ENCODE data around the gene AP3M1. TPM values are rescaled to one million over a fixed set of nuclear protein-coding genes. Genes with fewer than 3 reads are reported as not detected.
A peak's percentile ranks its signal among the peaks of the same experiment; 100 is the strongest.

The AP3M1 gene
- total RNA-seq, 1 donor from 2014 or later = 22.4 TPM

DNA sequence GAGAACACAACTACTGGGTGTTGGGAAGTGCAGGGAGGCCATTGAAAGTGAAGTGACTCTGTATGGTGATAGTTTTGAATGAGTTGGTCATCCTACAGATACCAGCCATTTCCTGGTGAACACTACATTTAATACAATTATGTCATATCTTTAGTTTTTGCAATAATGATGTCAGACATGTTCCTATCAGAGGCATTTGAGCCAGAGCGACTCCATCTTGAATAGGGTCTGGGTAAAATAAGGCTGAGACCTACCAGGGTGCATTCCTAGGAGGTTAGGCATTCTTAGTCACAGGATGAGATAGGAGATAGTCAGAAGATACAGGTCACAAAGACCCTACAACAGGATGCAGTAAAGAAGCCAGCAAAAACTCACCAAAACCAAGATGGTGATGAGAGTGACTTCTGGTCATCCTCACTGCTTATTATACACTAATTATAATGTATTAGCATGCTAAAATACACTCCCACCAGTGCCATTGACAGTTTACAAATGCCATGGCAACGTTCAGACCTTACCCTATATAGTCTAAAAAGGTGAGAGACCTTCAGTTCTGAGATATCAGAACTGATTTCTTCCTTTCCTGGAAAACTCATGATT, 28.6 kb upstream of the AP3M1 start:
- Histone ChIP-seq H3K27me3 (ENCODE audit: control insufficient read depth in 3 of 3, insufficient read depth in 3 of 3, low read length in 3 of 3) (no peaks in the 10 kb centered on the region), H3K27ac (ENCODE audit: low read depth, low read length) (no peak overlapping the region), H3K4me1 (ENCODE audit: control insufficient read depth in 3 of 3, insufficient read depth in 3 of 3, low read length in 3 of 3) (peaks cover 5 to 15% (median 8%) of the 10 kb centered on the region in 3 donors), H3K4me3 (ENCODE audit: low read length in 3 of 3) (no peak overlapping the region), H3K9ac (ENCODE audit: low read depth in 1 of 3, low read length in 3 of 3) (no peak overlapping the region), H3K36me3 (ENCODE audit: control insufficient read depth in 3 of 3, insufficient read depth in 3 of 3, low read length in 3 of 3) (no peaks in the 10 kb centered on the region), H3K9me3 (ENCODE audit: control insufficient read depth in 3 of 3, low read length in 3 of 3) (no peaks in the 10 kb centered on the region)

DNA sequence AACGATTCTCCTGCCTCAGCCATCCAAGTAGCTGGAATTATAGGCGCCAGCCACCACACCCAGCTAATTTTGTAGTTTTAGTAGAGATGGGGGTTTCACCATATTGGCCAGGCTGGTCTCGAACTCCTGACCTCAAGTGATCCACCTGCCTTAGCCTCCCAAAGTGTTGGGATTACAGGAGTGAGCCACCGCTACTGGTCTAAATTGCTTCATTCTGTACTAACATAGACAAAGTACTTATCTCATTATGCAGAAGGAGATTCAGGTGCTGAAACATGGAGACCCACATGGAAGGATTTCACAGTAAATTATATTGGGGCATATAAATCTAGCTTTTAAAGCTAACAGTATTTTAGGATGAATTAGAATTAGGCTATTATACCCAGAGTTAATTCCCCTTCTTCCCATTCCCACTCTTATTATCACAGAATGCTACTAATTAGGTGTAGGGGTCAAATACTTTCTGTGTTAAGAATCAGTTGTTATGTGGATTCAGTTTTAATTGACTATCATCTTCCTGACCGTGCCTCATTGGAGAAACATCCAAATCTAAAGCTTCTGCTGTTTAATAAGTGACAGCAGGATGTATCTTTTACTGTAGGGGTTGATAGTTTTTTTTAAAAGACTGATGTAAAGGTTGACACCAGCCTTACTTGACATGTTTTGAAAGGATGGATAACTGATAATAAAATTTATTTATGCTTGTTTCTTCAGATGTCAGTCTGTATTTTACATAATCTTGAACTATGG, 27.6 kb upstream of the AP3M1 start:
- Histone ChIP-seq H3K36me3 (ENCODE audit: control insufficient read depth in 3 of 3, insufficient read depth in 3 of 3, low read length in 3 of 3) (no peaks in the 10 kb centered on the region), H3K27ac (ENCODE audit: low read depth, low read length) (no peak overlapping the region), H3K9me3 (ENCODE audit: control insufficient read depth in 3 of 3, low read length in 3 of 3) (no peaks in the 10 kb centered on the region), H3K9ac (ENCODE audit: low read depth in 1 of 3, low read length in 3 of 3) (no peak overlapping the region), H3K4me1 (ENCODE audit: control insufficient read depth in 3 of 3, insufficient read depth in 3 of 3, low read length in 3 of 3) (peaks cover 5 to 15% (median 8%) of the 10 kb centered on the region in 3 donors), H3K27me3 (ENCODE audit: control insufficient read depth in 3 of 3, insufficient read depth in 3 of 3, low read length in 3 of 3) (no peaks in the 10 kb centered on the region), H3K4me3 (ENCODE audit: low read length in 3 of 3) (no peak overlapping the region)

GRCh38 chr10:74177140-74177677, 26.6 kb upstream of the AP3M1 start:
- H3K4me1 ChIP-seq (ENCODE audit: control insufficient read depth in 3 of 3, insufficient read depth in 3 of 3, low read length in 3 of 3) = peaks cover 5 to 15% (median 8%) of the 10 kb centered on the region in 3 donors
- H3K36me3 ChIP-seq (ENCODE audit: control insufficient read depth in 3 of 3, insufficient read depth in 3 of 3, low read length in 3 of 3) = no peaks in the 10 kb centered on the region
- peak overlapping the region; percentile 92 to 96 (median 95) for H3K4me3 ChIP-seq (ENCODE audit: low read length in 3 of 3)
- no peaks in the 10 kb centered on the region for H3K9me3 ChIP-seq (ENCODE audit: control insufficient read depth in 3 of 3, low read length in 3 of 3)
- no peaks in the 10 kb centered on the region for H3K27me3 ChIP-seq (ENCODE audit: control insufficient read depth in 3 of 3, insufficient read depth in 3 of 3, low read length in 3 of 3)
- peak overlapping the region; percentile 78 to 94 (median 83) for H3K9ac ChIP-seq (ENCODE audit: low read depth in 1 of 3, low read length in 3 of 3)
- H3K27ac ChIP-seq (ENCODE audit: low read depth, low read length) = peak overlapping the region; percentile 88

GRCh38 chr10:74176380-74177139, 25.9 kb upstream of the AP3M1 start:
- Histone ChIP-seq H3K4me3 (ENCODE audit: low read length in 3 of 3) (peak overlapping the region; percentile 92 to 96 (median 95)), H3K9me3 (ENCODE audit: control insufficient read depth in 3 of 3, low read length in 3 of 3) (no peaks in the 10 kb centered on the region), H3K27ac (ENCODE audit: low read depth, low read length) (peak overlapping the region; percentile 88), H3K9ac (ENCODE audit: low read depth in 1 of 3, low read length in 3 of 3) (peak overlapping the region; percentile 78 to 94 (median 83)), H3K27me3 (ENCODE audit: control insufficient read depth in 3 of 3, insufficient read depth in 3 of 3, low read length in 3 of 3) (no peaks in the 10 kb centered on the region), H3K4me1 (ENCODE audit: control insufficient read depth in 3 of 3, insufficient read depth in 3 of 3, low read length in 3 of 3) (peaks cover 5 to 15% (median 8%) of the 10 kb centered on the region in 3 donors), H3K36me3 (ENCODE audit: control insufficient read depth in 3 of 3, insufficient read depth in 3 of 3, low read length in 3 of 3) (no peaks in the 10 kb centered on the region)

DNA sequence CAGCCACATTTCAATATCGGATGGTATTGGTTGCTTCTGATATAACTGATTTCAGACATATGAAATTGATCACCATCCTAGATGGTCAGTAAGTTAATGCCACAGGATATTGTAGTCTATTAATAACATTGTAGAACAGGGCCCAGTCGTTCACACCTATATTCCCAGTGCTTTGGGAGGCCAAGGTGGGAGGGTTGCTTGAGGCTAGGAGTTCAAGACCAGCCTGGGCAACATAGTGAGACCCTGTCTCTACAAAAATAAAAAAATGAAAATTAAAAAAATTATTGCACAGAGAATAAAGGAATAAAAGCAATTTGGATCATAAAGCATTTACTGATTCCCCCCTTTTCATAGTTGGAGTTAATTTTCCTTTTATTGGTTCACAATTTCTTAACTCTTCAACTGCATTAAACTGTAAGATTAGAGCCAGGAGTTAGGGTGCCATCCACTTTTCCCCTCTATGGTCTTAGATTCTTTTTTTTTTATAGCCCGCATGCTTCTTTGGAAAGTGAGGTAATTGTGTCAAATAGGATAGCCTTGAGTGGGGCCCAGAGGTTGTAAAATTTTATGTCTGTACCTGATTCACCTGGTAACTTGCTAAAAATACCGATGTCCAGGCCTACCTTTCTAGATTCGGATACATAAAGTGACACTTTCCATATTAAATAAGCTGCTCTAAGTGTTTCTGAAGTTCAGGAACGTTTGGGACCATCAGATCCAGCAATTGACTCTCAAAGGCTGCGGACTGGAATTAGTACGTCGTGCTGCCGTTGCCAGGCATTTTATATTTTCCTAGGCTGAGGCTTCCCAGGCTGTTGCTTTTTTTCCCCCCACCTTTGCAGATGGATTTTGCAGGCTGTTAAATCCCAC, 25.1 kb upstream of the AP3M1 start:
- H3K4me1 ChIP-seq (ENCODE audit: control insufficient read depth in 3 of 3, insufficient read depth in 3 of 3, low read length in 3 of 3) = peaks cover 5 to 15% (median 8%) of the 10 kb centered on the region in 3 donors
- no peaks in the 10 kb centered on the region for H3K27me3 ChIP-seq (ENCODE audit: control insufficient read depth in 3 of 3, insufficient read depth in 3 of 3, low read length in 3 of 3)
- H3K9me3 ChIP-seq (ENCODE audit: control insufficient read depth in 3 of 3, low read length in 3 of 3) = no peaks in the 10 kb centered on the region
- no peaks in the 10 kb centered on the region for H3K36me3 ChIP-seq (ENCODE audit: control insufficient read depth in 3 of 3, insufficient read depth in 3 of 3, low read length in 3 of 3)
- H3K27ac ChIP-seq (ENCODE audit: low read depth, low read length) = peak overlapping the region; percentile 88
- H3K9ac ChIP-seq (ENCODE audit: low read depth in 1 of 3, low read length in 3 of 3) = peak overlapping the region; percentile 78 to 94 (median 83)
- peak overlapping the region; percentile 92 to 96 (median 95) for H3K4me3 ChIP-seq (ENCODE audit: low read length in 3 of 3)

GRCh38 chr10:74174521-74174920, 23.9 kb upstream of the AP3M1 start:
- H3K27me3 ChIP-seq (ENCODE audit: control insufficient read depth in 3 of 3, insufficient read depth in 3 of 3, low read length in 3 of 3) = no peaks in the 10 kb centered on the region

DNA sequence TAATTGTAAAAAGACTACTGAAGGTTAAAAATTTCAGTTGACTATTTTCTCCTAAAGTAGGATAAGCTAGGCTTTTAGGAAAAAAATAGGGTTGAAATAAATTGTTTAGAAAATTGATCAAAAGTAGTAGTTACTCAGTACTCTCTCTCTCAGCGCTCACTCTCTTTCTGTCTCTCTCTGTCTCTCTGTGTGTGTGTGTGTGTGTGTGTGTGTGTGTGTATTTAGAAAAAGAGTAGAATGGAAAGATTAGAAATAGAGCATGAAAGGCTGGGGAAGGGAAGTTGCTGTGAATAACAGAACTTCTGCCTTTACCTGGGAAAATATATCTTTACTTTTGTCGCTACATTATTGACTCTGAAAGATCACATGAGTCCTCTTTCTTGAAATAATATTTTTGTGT, 21.0 kb upstream of the AP3M1 start:
- Histone ChIP-seq H3K9ac (ENCODE audit: low read depth in 1 of 3, low read length in 3 of 3) (no peak overlapping the region), H3K27ac (ENCODE audit: low read depth, low read length) (no peak overlapping the region), H3K4me1 (ENCODE audit: control insufficient read depth in 3 of 3, insufficient read depth in 3 of 3, low read length in 3 of 3) (peaks cover 0 to 7% (median 4%) of the 10 kb centered on the region in 3 donors), H3K36me3 (ENCODE audit: control insufficient read depth in 3 of 3, insufficient read depth in 3 of 3, low read length in 3 of 3) (no peaks in the 10 kb centered on the region), H3K9me3 (ENCODE audit: control insufficient read depth in 3 of 3, low read length in 3 of 3) (no peaks in the 10 kb centered on the region), H3K4me3 (ENCODE audit: low read length in 3 of 3) (no peak overlapping the region), H3K27me3 (ENCODE audit: control insufficient read depth in 3 of 3, insufficient read depth in 3 of 3, low read length in 3 of 3) (no peaks in the 10 kb centered on the region)

More at GRCh38 chr10:74174521-74174920, 23.9 kb upstream of the AP3M1 start:
- no peak overlapping the region for H3K9ac ChIP-seq (ENCODE audit: low read depth in 1 of 3, low read length in 3 of 3)
- H3K36me3 ChIP-seq (ENCODE audit: control insufficient read depth in 3 of 3, insufficient read depth in 3 of 3, low read length in 3 of 3) = no peaks in the 10 kb centered on the region
- H3K27ac ChIP-seq (ENCODE audit: low read depth, low read length) = no peak overlapping the region
- H3K9me3 ChIP-seq (ENCODE audit: control insufficient read depth in 3 of 3, low read length in 3 of 3) = no peaks in the 10 kb centered on the region
- no peak overlapping the region for H3K4me3 ChIP-seq (ENCODE audit: low read length in 3 of 3)
- peaks cover 5 to 15% (median 8%) of the 10 kb centered on the region in 3 donors for H3K4me1 ChIP-seq (ENCODE audit: control insufficient read depth in 3 of 3, insufficient read depth in 3 of 3, low read length in 3 of 3)

DNA sequence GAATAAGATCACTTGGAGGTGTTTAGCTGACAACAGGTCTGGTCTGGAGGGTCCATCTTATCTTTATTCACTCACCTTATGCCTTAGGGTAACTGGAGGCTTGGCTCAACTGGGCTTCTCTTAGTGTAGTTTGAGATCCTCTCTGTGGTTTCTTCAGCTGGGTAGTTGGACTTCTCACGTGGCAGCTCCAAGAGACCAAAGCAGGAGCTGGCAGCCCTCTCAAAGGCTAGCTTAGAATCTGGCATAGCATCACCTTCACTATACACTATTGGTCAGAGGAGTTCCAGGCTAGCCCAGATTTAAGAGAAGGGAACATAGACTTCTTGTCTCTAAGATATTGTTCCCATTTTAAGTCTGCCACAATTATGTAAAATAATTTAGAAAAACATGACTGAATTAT, 16.8 kb upstream of the AP3M1 start:
- H3K9ac ChIP-seq (ENCODE audit: low read depth in 1 of 3, low read length in 3 of 3) = no peak overlapping the region
- H3K27me3 ChIP-seq (ENCODE audit: control insufficient read depth in 3 of 3, insufficient read depth in 3 of 3, low read length in 3 of 3) = no peaks in the 10 kb centered on the region
- no peaks in the 10 kb centered on the region for H3K4me1 ChIP-seq (ENCODE audit: control insufficient read depth in 3 of 3, insufficient read depth in 3 of 3, low read length in 3 of 3)
- no peaks in the 10 kb centered on the region for H3K9me3 ChIP-seq (ENCODE audit: control insufficient read depth in 3 of 3, low read length in 3 of 3)
- no peaks in the 10 kb centered on the region for H3K36me3 ChIP-seq (ENCODE audit: control insufficient read depth in 3 of 3, insufficient read depth in 3 of 3, low read length in 3 of 3)
- H3K27ac ChIP-seq (ENCODE audit: low read depth, low read length) = no peak overlapping the region
- no peak overlapping the region for H3K4me3 ChIP-seq (ENCODE audit: low read length in 3 of 3)

- no peak overlapping the region for H3K9ac ChIP-seq (ENCODE audit: low read depth in 1 of 3, low read length in 3 of 3)
- peaks cover 0 to under 1% (median 0%) of the 10 kb centered on the region in 3 donors for H3K4me1 ChIP-seq (ENCODE audit: control insufficient read depth in 3 of 3, insufficient read depth in 3 of 3, low read length in 3 of 3)
- no peak overlapping the region for H3K27ac ChIP-seq (ENCODE audit: low read depth, low read length)
- H3K36me3 ChIP-seq (ENCODE audit: control insufficient read depth in 3 of 3, insufficient read depth in 3 of 3, low read length in 3 of 3) = no peaks in the 10 kb centered on the region
- no peak overlapping the region for H3K4me3 ChIP-seq (ENCODE audit: low read length in 3 of 3)
- H3K9me3 ChIP-seq (ENCODE audit: control insufficient read depth in 3 of 3, low read length in 3 of 3) = no peaks in the 10 kb centered on the region
- no peaks in the 10 kb centered on the region for H3K27me3 ChIP-seq (ENCODE audit: control insufficient read depth in 3 of 3, insufficient read depth in 3 of 3, low read length in 3 of 3)
Measured at GRCh38 chr10:74165530-74165901, 14.9 kb upstream of the AP3M1 start.
